CD4-positive, alpha-beta T cell treated with Interleukin-6 at 100 ng/mL for 8 hours (primary cell): Measurements from ENCODE around the gene ICE1.

Experiments used
- DNase-seq: peaks from one replicate; pipeline ENCODE4 v3.0.0-alpha.2; 2020; ENCODE audit warnings: mixed read lengths, low spot score

ICE1 gene

GRCh38 chr5:5539590-5539989, 117.1 kb downstream of the ICE1 start:
- DNase-seq: no peak
